HCT116 (cell line): ENCODE data around the gene CALD1. TPM values are rescaled to one million over a fixed set of nuclear protein-coding genes. Genes with fewer than 3 reads are reported as not detected.

ENCODE experiments used
- ATAC-seq: fragments of 200-7000 bp; cut with Tn5 transposase; 2 replicates; pipeline ENCODE4 v1.9.1; 2020; ENCODE audit warnings: mild to moderate bottlenecking, moderate library complexity
- BruUV-seq: library from RNA; stranded (reverse); fragments of 400-500 nt; replicated peaks from 2 replicates; lab custom pipeline; 2021; lab: Mats Ljungman, UMichigan
- CTCF ChIA-PET: fragments of 300-600 bp; sonication (Branson Sonifier 250); formaldehyde crosslinking; loops from one replicate; lab custom pipeline; 2021; ENCODE audit warnings: antibody characterized with exemption; lab: Charles Lee
- POLR2A ChIA-PET: fragments of 300-600, 350-600 bp; sonication (Branson Sonifier 250); formaldehyde crosslinking; loops from one replicate; lab custom pipeline; 2021; ENCODE audit warnings: antibody characterized with exemption; lab: Charles Lee
- RAD21 ChIA-PET, 2 experiments: fragments of 300-600 bp; sonication (Branson Sonifier 250); formaldehyde crosslinking; loops; one replicate each; lab custom pipeline; 2023; ENCODE audit warnings: low total read pairs in 2 of 2; ENCODE audit not compliant: uncharacterized antibody in 2 of 2, unreplicated experiment in 2 of 2, low non-redundant PET in 1 of 2; lab: Charles Lee
- DNase-seq: peaks from one replicate; pipeline ENCODE4 v3.0.0-alpha.2; 2010; ENCODE audit warnings: low read depth, low spot score
- H2AFZ ChIP-seq: fragments of 200-600 bp; shearing (Covaris generic), sonication (generic); 2 replicates; pipeline ENCODE4 v1.6.1; 2017; ENCODE audit warnings: low read depth, mixed run types, mixed read lengths, antibody characterized with exemption, low read length; ENCODE audit not compliant: poor library complexity, severe bottlenecking
- H3K27ac ChIP-seq: 2 replicates; pipeline ENCODE4 v1.5.1; 2012; ENCODE audit warnings: low read depth, low read length
- H3K27me3 ChIP-seq: fragments of 200-600 bp; sonication (generic); 2 replicates; pipeline ENCODE4 v1.6.1; 2016; ENCODE audit warnings: mixed run types, low read length, mixed read lengths; ENCODE audit not compliant: insufficient read depth
- H3K36me3 ChIP-seq, 2 experiments: fragments of 200-500 bp in 1 of 2; fragments of 200-600 bp in 1 of 2; sonication (Bioruptor generic) in 1 of 2; sonication (generic) in 1 of 2; 2 replicates each; pipeline versions ENCODE4 v1.5.1 to v1.6.1; 2014 to 2016; ENCODE audit warnings: low read length in 2 of 2, inconsistent platforms in 1 of 2, mixed read lengths in 1 of 2, mixed run types in 1 of 2; ENCODE audit not compliant: insufficient read depth in 2 of 2, control insufficient read depth in 1 of 2
- H3K4me1 ChIP-seq, 2 experiments: fragments of 200-600 bp in 1 of 2; sonication (generic) in 1 of 2; 2 replicates each; pipeline versions ENCODE4 v1.5.1 to v1.6.1; 2012 to 2017; ENCODE audit warnings: low read length in 2 of 2, inconsistent platforms in 1 of 2, mild to moderate bottlenecking in 1 of 2, mixed read lengths in 1 of 2, mixed run types in 1 of 2, moderate library complexity in 1 of 2; ENCODE audit not compliant: insufficient read depth in 2 of 2, control insufficient read depth in 1 of 2
- H3K4me2 ChIP-seq: fragments of 200-600 bp; sonication (generic); 2 replicates; pipeline ENCODE4 v1.6.1; 2017; ENCODE audit warnings: mixed run types, low read length, mixed read lengths
- H3K4me3 ChIP-seq, 2 experiments: fragments of 200-600 bp in 1 of 2; sonication (generic) in 1 of 2; replicated peaks in 1 of 2; 2 replicates each; pipeline ENCODE4 v1.5.1; 2011 to 2016; ENCODE audit warnings: low read length in 2 of 2, control low read depth in 1 of 2, low read depth in 1 of 2, mild to moderate bottlenecking in 1 of 2, mixed read lengths in 1 of 2, mixed run types in 1 of 2
- H3K79me2 ChIP-seq: fragments of 200-600 bp; sonication (generic); 2 replicates; pipeline ENCODE4 v1.6.1; 2017; ENCODE audit warnings: mild to moderate bottlenecking, mixed run types, low read length, moderate library complexity, mixed read lengths; ENCODE audit not compliant: insufficient read depth
- H3K9ac ChIP-seq: fragments of 200-600 bp; sonication (generic); 2 replicates; pipeline ENCODE4 v1.6.1; 2016; ENCODE audit warnings: low read length, mixed read lengths
- H3K9me2 ChIP-seq: fragments of 200-600 bp; sonication (generic), shearing (Covaris generic); 2 replicates; pipeline ENCODE4 v1.6.1; 2017; ENCODE audit warnings: mixed run types, mild to moderate bottlenecking, moderate library complexity; ENCODE audit not compliant: insufficient read depth
- H3K9me3 ChIP-seq, 2 experiments: fragments of 200-500 bp in 1 of 2; fragments of 200-600 bp in 1 of 2; sonication (Bioruptor generic) in 1 of 2; sonication (generic) in 1 of 2; 2 replicates each; pipeline ENCODE4 v1.6.1; 2014 to 2017; ENCODE audit warnings: low read length in 2 of 2, mixed read lengths in 2 of 2, inconsistent platforms in 1 of 2, low read depth in 1 of 2, mild to moderate bottlenecking in 1 of 2, mixed run types in 1 of 2, moderate library complexity in 1 of 2; ENCODE audit not compliant: control insufficient read depth in 1 of 2, insufficient read depth in 1 of 2
- H4K20me1 ChIP-seq: fragments of 200-600 bp; sonication (generic), shearing (Covaris generic); 2 replicates; pipeline ENCODE4 v1.6.1; 2017; ENCODE audit warnings: mixed run types, mild to moderate bottlenecking, moderate library complexity; ENCODE audit not compliant: insufficient read depth
- EGR1 ChIP-seq: IDR thresholded peaks from 2 replicates; pipeline ENCODE4 v1.6.1; 2012; ENCODE audit warnings: low read depth
- ELF1 ChIP-seq: IDR thresholded peaks from 2 replicates; pipeline ENCODE4 v1.6.1; 2012; ENCODE audit warnings: low read depth, borderline replicate concordance
- POLR2AphosphoS5 ChIP-seq: IDR thresholded peaks from 2 replicates; pipeline ENCODE4 v1.6.1; 2011; ENCODE audit warnings: mild to moderate bottlenecking, low read depth, low read length, moderate library complexity
- RAD21 ChIP-seq: IDR thresholded peaks from 2 replicates; pipeline ENCODE4 v1.6.1; 2012; ENCODE audit warnings: low read depth, mild to moderate bottlenecking
- SP1 ChIP-seq: IDR thresholded peaks from 2 replicates; pipeline ENCODE4 v1.6.1; 2012; ENCODE audit warnings: low read depth
- SRF ChIP-seq: IDR thresholded peaks from 2 replicates; pipeline ENCODE4 v1.6.1; 2012; ENCODE audit warnings: low read depth
- TCF7L2 ChIP-seq: IDR thresholded peaks from 2 replicates; pipeline ENCODE4 v1.7.0; 2011; ENCODE audit warnings: borderline replicate concordance, inconsistent platforms; ENCODE audit not compliant: insufficient read depth, insufficient read length; ENCODE audit errors: extremely low read depth
- YY1 ChIP-seq: IDR thresholded peaks from 2 replicates; pipeline ENCODE4 v1.6.1; 2011; ENCODE audit warnings: low read length, low read depth, moderate library complexity, mild to moderate bottlenecking; ENCODE audit not compliant: insufficient replicate concordance; ENCODE audit errors: extremely low read depth
- ZFX ChIP-seq: fragments of 450-650 bp; IDR thresholded peaks from 2 replicates; pipeline ENCODE4 v1.6.1; 2017
- intact Hi-C: fragments of 100-400 bp; cut with micrococcal nuclease; formaldehyde crosslinking; loops from 2 replicates; pipeline ENCODE4 v1.10.0; 2022
- total RNA-seq: library from RNA; stranded (reverse); gene quantifications from one replicate; pipeline ENCODE4 v1.2.1, GENCODE V29; 2021; ENCODE audit not compliant: unreplicated experiment

CALD1 gene
- total RNA-seq, 1 experiment from 2014 or later: 66.8 TPM

DNA sequence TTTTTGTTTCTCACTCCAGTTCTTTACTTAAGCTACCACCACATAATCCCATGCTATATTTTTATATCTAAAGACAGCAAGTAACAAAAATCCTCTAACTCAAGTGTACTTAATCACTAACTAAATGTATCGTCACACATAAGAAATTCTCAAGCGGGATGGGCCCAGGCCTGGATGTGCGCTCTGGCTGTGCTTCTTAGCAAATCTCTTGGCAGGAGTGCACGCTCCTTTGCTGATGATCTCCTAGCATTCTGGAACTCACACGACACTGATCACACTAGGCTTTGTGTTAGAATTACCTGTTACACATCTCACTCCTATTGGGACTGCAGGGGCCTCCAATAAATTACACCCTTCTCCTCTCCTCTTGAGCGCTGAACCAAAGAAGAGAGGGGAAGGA lies 46.7 kb upstream of the CALD1 start:
- H3K27me3 ChIP-seq: no peaks in the 10 kb centered on the region; the same call in 1 of the 2 replicates
- no peak for ATAC-seq
- ChIA-PET RAD21 (no interaction called here), POLR2A (no interaction called here), CTCF (no interaction called here)
- no peaks in the 10 kb centered on the region for H4K20me1 ChIP-seq
- no TSS peak for BruUV-seq
- intact Hi-C loops: no loop called here
- no peak overlapping the region for H2AFZ ChIP-seq
- no peak for DNase-seq
- TF ChIP-seq RAD21 (no peak), SRF (no peak)
- H3K4me3 ChIP-seq: no peak overlapping the region
- H3K4me2 ChIP-seq: no peak overlapping the region
- no peaks in the 10 kb centered on the region for H3K36me3 ChIP-seq
- H3K9me3 ChIP-seq: no peaks in the 10 kb centered on the region
- no peaks in the 10 kb centered on the region for H3K4me1 ChIP-seq
- no peak overlapping the region for H3K9ac ChIP-seq
- H3K9me2 ChIP-seq: no peaks in the 10 kb centered on the region
- no peak overlapping the region for H3K27ac ChIP-seq
- no peaks in the 10 kb centered on the region for H3K79me2 ChIP-seq

DNA sequence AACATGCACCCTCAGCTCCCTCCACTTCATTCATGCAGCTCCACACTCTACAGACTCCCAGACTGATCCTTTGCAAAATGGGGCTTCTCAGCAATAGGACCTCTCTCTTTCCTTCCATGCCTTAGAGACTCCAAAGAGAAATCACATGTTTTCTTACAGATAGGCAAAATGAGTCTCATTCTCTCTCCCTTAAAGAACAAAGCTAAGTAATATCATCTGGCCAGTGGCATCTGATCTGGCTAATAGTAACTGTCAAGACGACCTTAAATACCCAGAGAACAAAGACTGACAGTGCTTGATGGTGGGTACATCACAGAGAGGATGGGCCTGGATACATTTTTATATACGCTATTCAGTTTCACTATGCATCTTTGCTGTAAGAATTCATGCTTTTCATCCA lies 43.1 kb upstream of the CALD1 start:
- DNase-seq: no peak
- H3K9me2 ChIP-seq: no peaks in the 10 kb centered on the region
- H3K4me2 ChIP-seq: no peak overlapping the region
- no peak overlapping the region for H2AFZ ChIP-seq
- H3K36me3 ChIP-seq: no peaks in the 10 kb centered on the region
- TF ChIP-seq ZFX (no peak), RAD21 (no peak), ELF1 (no peak), YY1 (no peak), TCF7L2 (no peak), EGR1 (no peak), SP1 (no peak), POLR2AphosphoS5 (no peak)
- no peak overlapping the region for H3K27ac ChIP-seq
- ATAC-seq: no peak
- no peak overlapping the region for H3K9ac ChIP-seq
- no peaks in the 10 kb centered on the region for H4K20me1 ChIP-seq
- H3K27me3 ChIP-seq: no peaks in the 10 kb centered on the region; the same call in 1 of the 2 replicates
- no TSS peak for BruUV-seq
- intact Hi-C loops: no loop called here
- H3K9me3 ChIP-seq: no peaks in the 10 kb centered on the region
- no peaks in the 10 kb centered on the region for H3K4me1 ChIP-seq
- ChIA-PET POLR2A (no interaction called here), RAD21 (no interaction called here), CTCF (no interaction called here)
- H3K4me3 ChIP-seq: no peak overlapping the region
- H3K79me2 ChIP-seq: no peaks in the 10 kb centered on the region
